Spleen (tissue), 7 donors: ENCODE results near the gene FAAP100.

Experiments used
- POLR2A ChIP-seq, 3 donors: fragments of 450-650 bp; IDR thresholded peaks; one replicate each; pipeline ENCODE4 v1.5.1; 2017; ENCODE audit warnings: antibody characterized with exemption in 3 of 3, mild to moderate bottlenecking in 1 of 3
- POLR2AphosphoS5 ChIP-seq, 3 donors: sonication (generic); formaldehyde crosslinking; IDR thresholded peaks; one replicate each; pipeline ENCODE4 v1.5.1; 2017; ENCODE audit warnings: antibody characterized with exemption in 3 of 3
- TF ChIP-seq, protein P1 (sequence below), 11 experiments: fragments of 200-600 bp in 7 of 11; fragments of 450-650 bp in 4 of 11; sonication (generic) in 4 of 11; IDR thresholded peaks in 8 of 11; conservative IDR thresholded peaks in 3 of 11; 1 replicate in 7 of 11; 2 replicates in 4 of 11; pipeline versions ENCODE4 v1.4.0 to v1.8.0; 2016 to 2021; ENCODE audit warnings: antibody characterized with exemption in 11 of 11, inconsistent platforms in 4 of 11, mild to moderate bottlenecking in 1 of 11
- donor health status: DM: no; HTN: no; CAD: no; lungs with moderate emphysema.
- donor health status: DM: no; HTN: no; CAD: no.
- donor health status: DM: no; HTN: no; CAD: no.

DNA sequence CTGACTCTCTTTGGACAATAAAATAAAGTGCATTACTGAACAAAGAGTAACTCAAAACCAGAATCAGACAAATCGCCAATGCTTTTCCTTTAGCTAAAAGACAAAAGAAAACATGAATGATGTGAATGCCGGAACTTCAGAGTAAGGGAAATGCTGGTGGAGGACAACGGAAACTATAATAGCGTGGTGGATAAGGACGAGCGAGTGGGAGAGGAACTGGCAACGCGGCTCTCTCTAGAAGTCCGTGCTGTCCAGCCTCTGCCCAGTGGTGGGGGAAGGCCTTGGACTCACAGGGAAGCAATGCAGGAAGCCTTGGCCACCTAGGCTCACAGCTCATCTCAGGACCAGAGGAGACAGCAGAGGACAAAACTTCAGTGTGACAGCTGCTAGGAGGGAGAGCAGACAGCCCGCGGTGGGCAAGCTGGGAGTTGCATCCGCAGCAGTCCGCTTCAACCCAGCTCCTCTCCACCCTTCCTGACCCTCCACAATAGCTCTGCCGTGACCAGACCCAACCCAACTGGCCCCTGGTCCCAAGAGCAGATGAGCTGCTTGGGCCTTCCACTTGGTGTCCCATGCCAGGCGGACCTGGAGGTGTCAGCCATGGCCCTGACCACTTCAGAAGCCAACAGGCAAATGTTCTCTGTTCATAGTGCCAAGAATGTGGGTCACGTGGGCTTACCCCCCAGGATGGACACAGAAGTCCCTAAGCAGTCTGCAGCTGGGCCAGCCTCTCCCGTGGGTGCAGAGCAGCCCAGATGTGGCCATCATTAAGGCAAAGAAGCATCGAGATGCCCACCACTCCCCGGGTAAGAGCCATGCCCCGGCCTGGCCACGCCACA is 5.3 kb upstream of the FAAP100 start:
- TF ChIP-seq, protein P1, sequence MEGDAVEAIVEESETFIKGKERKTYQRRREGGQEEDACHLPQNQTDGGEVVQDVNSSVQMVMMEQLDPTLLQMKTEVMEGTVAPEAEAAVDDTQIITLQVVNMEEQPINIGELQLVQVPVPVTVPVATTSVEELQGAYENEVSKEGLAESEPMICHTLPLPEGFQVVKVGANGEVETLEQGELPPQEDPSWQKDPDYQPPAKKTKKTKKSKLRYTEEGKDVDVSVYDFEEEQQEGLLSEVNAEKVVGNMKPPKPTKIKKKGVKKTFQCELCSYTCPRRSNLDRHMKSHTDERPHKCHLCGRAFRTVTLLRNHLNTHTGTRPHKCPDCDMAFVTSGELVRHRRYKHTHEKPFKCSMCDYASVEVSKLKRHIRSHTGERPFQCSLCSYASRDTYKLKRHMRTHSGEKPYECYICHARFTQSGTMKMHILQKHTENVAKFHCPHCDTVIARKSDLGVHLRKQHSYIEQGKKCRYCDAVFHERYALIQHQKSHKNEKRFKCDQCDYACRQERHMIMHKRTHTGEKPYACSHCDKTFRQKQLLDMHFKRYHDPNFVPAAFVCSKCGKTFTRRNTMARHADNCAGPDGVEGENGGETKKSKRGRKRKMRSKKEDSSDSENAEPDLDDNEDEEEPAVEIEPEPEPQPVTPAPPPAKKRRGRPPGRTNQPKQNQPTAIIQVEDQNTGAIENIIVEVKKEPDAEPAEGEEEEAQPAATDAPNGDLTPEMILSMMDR (IDR thresholded peaks at IDR 0.05 in 8 of 11, conservative IDR thresholded peaks at IDR 0.05 in 3 of 11): no peak
- TF ChIP-seq POLR2A (IDR thresholded peaks at IDR 0.05) (no peak), POLR2AphosphoS5 (IDR thresholded peaks at IDR 0.05) (no peak)
